HG03139 (cell line): ENCODE results near the gene DRC1.

Source experiments
- ATAC-seq: cut with Tn5 transposase; IDR thresholded peaks from one replicate; pipeline ENCODE4 v1.9.1; 2021; ENCODE audit not compliant: unreplicated experiment

DRC1 gene

GRCh38 chr2:26396734-26397298 lies 4.9 kb upstream of the DRC1 start:
- no peak for ATAC-seq

GRCh38 chr2:26399771-26400376 lies 1.8 kb upstream of the DRC1 start:
- no peak for ATAC-seq

- ATAC-seq: no peak
Observed at GRCh38 chr2:26400723-26401122, 997 bp upstream of the DRC1 start.

- no peak for ATAC-seq
Observed at GRCh38 chr2:26407526-26407925, 5.8 kb downstream of the DRC1 start.

- no peak for ATAC-seq
Observed at GRCh38 chr2:26409785-26410184, 8.1 kb downstream of the DRC1 start.

GRCh38 chr2:26410764-26411243 lies 9.1 kb downstream of the DRC1 start:
- ATAC-seq: no peak

- no peak for ATAC-seq
Observed at GRCh38 chr2:26411419-26411818, 9.7 kb downstream of the DRC1 start.

GRCh38 chr2:26412091-26412673 lies 10.5 kb downstream of the DRC1 start:
- peak; percentile 73 for ATAC-seq

GRCh38 chr2:26414311-26414710 lies 12.6 kb downstream of the DRC1 start:
- no peak for ATAC-seq

GRCh38 chr2:26421961-26422360 lies 20.2 kb downstream of the DRC1 start:
- ATAC-seq: no peak

GRCh38 chr2:26422947-26423629 lies 21.4 kb downstream of the DRC1 start:
- ATAC-seq: no peak

GRCh38 chr2:26423750-26424149 lies 22.0 kb downstream of the DRC1 start:
- ATAC-seq: no peak

- no peak for ATAC-seq
Observed at GRCh38 chr2:26424221-26424620, 22.5 kb downstream of the DRC1 start.

- no peak for ATAC-seq
Observed at GRCh38 chr2:26428846-26429245, 27.1 kb downstream of the DRC1 start.

GRCh38 chr2:26429779-26430578 lies 28.3 kb downstream of the DRC1 start:
- no peak for ATAC-seq

GRCh38 chr2:26430826-26431225 lies 29.1 kb downstream of the DRC1 start:
- no peak for ATAC-seq

- no peak for ATAC-seq
Observed at GRCh38 chr2:26432363-26432762, 30.6 kb downstream of the DRC1 start.

- no peak for ATAC-seq
Observed at GRCh38 chr2:26432859-26433258, 31.1 kb downstream of the DRC1 start.

- no peak for ATAC-seq
Observed at GRCh38 chr2:26435106-26435505, 33.4 kb downstream of the DRC1 start.

- no peak for ATAC-seq
Observed at GRCh38 chr2:26438526-26438925, 36.8 kb downstream of the DRC1 start.

- ATAC-seq: no peak
Observed at GRCh38 chr2:26438926-26439325, 37.2 kb downstream of the DRC1 start.
